ENCODE data around the gene IL21.
A peak's percentile ranks its signal among the peaks of the same experiment; 100 is the strongest.

IL21 gene

DNA sequence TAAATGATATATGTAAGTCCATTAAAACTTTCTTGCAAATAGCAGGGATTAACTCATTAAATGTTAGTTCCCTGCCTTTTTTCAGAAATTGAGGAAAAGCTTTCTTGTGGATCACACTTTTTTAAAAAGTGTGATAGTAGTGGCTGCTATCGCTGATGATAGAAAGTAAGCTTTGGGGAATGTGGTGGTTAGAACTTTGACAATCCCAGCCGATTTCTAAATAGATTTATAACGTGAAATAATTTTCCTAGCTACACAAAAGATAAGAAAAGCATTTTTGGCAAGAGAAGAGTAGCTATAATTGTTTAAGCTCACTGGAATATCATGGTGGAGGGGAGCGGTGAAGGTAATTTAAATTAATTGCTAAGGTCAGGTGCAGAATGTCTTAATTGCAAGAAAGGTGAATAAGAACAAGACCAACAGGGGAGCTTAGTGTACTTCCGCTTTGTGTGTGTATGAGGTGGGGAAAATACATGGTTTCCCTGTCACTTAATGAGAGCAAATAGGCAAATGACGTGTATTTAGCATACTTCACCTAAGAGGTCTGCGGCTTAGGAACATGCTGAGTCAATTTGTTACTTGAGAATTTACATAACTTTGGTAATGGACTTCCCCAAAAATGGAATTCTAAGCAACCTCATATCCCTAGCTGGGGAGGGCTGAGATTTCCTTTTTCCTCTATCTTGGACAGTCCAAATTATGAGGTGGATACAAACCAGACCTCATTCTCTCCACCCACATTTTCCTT is 11.7 kb upstream of the IL21 start:
- DNase-seq = no peak

DNA sequence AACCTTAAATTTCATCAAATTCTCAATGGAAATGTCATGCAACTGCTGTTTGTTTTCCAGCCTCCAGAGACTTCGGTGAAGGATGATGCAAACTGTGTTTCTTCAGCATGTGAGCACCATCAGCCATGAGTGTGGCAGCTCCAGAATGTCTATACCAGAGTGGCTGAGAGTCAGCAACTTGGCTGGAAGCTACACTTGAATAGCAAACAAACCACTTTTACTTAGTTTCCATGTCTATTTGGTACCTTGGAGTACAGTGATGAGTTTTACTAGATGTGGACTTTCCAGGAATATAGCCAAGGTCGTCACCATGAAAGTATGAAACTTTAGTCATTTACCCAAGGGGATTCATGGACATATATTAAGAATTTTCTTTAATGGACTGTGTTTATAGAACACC is 4.3 kb upstream of the IL21 start:
- no peak for DNase-seq

DNA sequence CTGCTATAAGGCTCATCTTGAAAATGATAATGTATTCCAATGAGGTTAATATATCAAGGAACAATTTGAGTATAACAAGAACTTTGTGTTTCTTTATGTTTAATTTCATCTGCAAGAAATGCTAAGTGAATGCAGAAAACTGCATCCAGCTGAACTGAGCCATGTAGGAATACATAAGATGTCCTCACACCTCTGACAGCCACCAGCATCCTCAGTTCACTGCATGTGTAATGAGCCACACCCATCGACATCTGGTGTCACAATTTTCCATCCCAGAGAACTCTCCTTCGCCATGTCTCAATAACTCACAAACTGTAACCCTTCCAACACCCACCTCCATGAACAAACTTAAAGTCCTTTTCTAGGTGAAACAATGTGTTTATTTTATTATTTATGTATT is 3.3 kb upstream of the IL21 start:
- no peak for DNase-seq

- no peak for DNase-seq
Measured at GRCh38 chr4:122623637-122624166, 2.8 kb upstream of the IL21 start.

DNA sequence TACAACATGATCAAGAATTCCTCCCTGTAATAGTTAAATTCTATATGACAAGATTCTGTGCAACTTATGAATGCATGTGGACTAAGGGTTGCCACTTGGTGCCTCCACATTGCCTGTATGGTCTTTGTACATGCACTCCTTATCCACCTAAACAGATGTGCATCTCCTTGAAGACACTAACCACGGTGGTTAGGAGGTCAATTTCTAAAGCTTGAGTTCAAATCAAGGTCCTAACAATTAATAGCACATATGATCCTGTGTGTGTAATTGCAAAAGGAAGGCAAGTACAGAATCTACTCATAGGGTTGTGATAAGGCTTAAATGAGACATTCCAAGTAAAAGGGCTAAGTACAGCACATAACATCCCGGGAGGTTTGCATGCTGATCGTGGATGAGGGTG is 1.5 kb upstream of the IL21 start:
- DNase-seq = no peak

DNA sequence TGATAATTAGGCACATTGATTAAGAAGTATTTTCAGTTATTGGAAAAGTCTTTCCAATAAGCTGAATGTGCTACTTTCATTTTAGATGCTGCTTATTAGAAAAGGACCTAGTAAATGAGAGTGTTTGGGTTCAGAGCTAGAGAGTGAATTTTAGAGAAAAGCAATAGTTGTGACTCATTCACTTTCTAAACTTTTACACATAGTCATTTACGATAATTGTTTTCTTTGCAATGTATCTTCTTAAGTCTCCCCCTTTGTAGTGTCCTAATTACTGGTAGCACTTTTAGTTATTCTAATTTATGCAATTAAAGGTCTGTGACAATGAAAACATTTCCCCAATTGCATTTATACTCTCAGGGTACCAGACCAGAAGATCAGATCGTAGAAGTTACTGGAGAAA is 1.3 kb downstream of the IL21 start:
- DNase-seq = no peak

DNA sequence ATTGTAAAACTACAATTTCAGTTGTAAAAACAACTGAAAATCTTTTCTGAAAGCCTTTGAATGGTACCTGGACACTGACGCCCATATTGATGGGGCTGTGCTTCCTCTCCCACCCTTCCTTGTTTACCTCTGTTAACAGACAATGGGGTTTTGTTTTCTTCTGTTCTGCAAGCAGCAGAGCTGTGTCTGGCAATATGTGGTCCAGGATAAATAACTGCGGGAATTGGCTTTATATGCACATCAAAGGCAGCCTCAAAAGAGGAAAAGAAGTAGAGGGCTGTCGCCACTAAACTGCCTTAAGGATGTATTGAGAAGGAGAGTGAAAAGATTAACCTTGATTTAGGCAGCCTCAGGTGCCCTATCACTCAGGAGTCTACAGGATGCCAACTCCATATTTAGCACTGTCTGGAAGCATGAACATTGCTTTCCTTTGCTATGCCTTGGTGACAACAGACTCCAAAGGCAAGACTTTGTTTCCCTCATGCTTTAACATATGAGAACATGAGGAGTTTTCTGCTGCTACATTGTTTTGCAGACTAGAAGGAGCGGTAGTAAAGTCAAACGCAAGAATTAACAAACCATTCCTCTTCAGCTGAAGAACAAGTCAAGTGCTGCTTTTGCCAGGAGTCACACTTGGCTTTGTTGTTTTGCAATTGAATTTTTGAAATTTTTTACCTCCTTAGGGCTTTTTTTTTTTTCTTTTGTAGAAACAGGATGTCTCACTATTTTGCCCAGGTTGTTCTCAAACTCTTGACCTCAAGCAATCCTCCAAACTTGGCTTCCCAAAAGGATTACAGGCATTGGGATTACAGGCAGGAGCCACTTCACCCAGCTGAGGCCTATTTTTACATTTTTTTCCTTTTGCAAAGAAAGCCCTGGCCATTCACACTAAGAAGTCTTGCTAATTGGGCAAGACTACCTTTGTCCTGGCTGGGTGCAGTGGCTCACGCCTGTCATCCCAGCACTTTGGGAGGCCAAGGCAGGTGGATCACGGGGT is 3.0 kb downstream of the IL21 start:
- no peak for DNase-seq

DNA sequence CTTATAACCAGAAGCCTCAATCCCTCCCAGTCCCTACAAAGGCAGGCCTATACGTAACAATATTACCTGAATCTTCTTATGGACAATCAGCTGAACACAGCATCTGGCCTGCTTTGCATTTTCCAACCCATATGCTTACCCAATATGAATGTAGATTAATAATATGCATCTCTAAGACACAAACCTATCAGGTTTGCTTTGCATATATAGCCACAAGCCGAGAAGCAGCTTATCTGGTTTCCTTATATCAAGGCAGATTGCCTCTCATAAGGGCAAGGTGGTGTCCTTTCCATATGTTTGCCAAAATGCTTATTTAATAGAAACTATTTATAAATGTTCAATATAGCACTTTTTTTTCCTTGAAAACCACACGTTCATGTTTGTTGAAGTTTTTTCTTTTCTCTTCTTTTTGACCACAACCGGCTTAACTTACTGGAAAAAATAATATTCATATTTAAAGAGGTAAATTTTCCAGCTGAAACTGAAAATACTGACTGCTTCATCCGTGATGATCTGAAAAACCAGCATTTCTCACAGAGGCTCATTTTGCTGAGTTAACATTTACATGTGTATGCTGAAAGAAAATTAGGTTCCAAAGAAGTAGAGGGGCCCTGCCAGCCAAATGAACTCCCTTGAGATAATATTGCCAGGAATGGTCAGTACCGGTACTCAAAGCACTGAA is 3.8 kb downstream of the IL21 start:
- DNase-seq = no peak

GRCh38 chr4:122614621-122615020 is 6.2 kb downstream of the IL21 start:
- no peak for DNase-seq

DNA sequence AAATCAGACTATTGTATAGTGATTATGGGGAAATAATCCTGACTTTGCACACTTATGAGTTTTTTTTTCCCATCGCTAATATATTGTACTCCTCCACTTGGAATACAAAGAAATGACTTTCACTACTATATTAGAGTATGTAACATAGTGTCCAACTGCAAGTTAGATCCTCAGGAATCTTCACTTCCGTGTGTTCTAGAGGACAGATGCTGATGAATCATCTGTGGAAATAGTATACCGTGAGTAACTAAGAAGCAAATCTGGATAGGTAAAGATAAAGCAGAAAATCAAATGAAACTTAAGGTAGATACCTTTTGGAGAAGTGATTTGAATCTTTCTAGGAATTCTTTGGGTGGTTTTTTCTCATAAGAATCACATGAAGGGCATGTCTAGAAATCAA is 8.3 kb downstream of the IL21 start:
- DNase-seq = no peak

- no peak for DNase-seq
Measured at GRCh38 chr4:122606364-122607043, 14.4 kb downstream of the IL21 start.

DNA sequence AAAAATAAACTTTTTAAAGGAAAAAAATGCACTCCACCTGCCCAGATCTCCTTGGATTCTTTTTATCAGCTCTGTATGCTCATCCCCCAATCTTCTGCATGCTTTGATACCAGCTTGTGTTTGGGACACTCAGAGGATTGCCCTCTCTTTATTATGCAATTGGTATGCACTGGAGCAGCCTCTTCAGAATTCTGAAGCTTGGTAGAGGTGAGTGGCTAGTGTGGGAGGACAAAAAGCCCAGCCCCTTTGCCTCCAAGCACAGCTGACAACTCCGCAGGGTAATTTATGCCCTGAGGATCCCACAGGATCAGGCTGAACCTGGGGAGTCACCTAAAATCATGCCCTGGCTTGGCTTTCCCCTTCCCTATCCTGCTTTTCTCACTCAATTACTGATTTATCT is 16.7 kb downstream of the IL21 start:
- no peak for DNase-seq

DNA sequence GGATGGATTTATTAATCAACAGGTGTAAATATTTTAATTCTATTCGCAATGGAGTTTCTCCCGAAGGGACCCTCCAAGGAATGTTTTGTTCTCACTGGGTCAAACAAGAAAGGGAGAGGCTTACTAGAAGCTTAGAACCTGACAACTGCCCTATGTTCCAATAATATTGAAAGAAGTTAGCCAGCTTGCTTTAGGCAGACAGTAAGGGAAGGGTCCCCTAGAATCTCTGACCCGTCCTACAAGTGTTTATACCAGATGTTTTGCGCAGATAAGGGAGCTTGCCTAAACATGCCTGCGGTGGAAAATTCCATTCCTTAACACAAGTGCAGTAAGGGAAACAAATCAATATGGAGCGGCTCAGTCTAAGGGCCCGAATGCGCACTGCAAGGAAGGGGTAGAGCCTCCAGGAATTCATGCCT is 17.7 kb downstream of the IL21 start:
- DNase-seq = no peak

GRCh38 chr4:122602277-122603142 is 18.4 kb downstream of the IL21 start:
- no peak for DNase-seq

GRCh38 chr4:122591196-122591595 is 29.7 kb downstream of the IL21 start:
- DNase-seq = no peak

DNA sequence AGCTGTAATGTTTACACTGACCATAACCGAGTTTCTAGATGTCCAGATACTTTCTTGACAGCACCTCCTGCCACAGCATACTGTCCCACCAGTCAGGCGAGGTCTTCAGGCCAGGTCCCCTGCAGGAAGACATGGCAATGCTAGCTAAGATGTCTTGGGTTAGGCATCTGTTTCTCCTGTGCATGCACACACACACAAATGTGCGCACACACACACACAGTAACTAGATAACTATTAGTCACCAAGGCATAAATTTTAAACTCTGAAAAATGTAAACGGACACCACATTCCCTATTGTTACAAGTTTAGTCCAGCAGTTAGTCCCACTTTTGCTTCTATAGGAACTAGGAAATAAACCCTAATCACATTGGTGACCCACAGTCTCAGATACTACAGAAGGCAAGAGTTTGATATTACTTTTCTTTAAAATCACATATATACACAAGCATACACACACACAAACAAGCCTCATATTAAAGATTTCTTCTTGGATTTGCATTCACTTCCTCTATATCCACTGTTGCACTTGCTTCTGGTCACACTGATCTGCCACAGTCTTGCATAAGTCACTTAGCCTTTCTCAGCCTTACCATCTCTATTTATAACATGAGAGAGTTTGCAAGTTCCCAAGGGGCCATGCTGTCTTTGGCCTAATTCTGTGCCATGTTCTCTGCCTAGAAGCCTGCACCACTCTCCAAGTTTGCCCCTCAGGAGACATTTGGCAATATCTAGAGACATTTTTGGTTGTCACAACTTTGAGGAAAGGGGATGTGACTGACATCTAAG is 32.2 kb downstream of the IL21 start:
- DNase-seq = no peak

- DNase-seq = no peak
Measured at GRCh38 chr4:122584519-122584918, 36.3 kb downstream of the IL21 start.

- DNase-seq = no peak
Measured at GRCh38 chr4:122583906-122584305, 37.0 kb downstream of the IL21 start.

DNA sequence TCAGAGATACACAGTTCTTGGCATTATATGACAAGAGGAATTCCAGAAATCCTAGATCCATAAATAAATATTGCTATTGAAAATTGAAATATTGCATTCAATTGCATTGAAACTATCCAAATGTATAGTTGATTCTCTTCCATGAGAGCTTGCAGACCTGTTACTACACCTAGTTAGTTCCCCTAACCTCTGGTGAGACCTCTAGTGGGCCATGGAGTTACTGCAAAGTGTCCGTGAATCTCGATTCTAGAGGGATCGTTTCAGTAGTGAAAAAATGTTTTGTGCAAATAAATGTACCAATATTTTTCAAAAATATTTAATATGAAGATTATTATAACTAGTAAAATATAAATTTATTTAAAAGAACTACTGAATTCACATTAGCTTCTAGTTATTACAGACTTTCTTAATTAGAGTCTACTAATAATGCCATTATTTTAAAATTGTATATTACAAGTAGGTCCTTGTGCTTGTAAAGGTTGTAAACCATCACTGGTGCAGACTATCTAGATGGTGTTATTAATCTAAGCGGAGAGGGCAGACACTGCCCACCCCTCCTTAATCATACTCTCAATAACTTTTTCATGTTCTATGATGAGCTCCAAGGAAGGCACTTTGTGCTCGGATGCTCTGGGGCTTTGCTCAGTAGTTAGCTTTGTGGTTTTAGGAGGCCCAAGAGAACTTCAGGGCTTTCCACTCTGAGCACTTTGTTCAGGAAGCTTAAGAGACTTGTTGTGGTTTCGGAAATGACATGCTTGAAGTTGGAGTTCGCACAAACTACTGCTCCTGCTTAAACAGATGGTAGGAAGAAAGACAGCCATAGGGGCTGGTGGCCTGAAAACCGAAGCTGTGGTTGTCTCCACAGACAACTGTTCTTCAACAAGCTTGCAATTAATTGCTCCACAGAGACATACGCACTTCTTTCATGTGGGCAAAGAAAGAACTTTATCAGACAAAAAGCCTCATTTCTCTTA is 42.8 kb downstream of the IL21 start:
- DNase-seq = peak; percentile 68

DNA sequence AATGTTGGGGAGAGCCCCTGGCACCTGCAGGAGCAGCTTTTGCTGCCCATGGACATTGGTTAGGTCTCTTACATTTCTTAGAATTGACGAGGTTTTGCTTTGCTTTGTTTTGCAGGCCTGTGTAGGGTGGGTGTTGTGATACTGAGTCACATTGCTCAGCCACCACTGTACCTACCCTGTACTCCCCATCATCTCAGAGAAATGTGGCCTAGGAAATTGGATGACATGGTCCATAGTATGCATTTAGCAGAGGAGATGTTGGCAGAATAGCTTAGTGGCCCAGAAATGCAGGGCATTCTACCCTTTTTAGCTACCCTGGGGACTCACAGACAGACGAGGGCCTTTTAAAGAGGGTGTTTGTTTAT is 43.7 kb downstream of the IL21 start:
- DNase-seq = no peak
